Measurements from ENCODE around the gene AFF3.
"Not testable (repeated sequence)": the region's sequence is repeated elsewhere in the genome, so short reads cannot be mapped to it uniquely, and the experiment has no call there.

The AFF3 gene

GRCh38 chr2:99762714-99763113 is 379.7 kb downstream of the AFF3 start:
- no peak for DNase-seq (ENCODE audit: low spot score)

GRCh38 chr2:99757611-99758114 is 384.7 kb downstream of the AFF3 start:
- no peak for DNase-seq (ENCODE audit: low spot score)

GRCh38 chr2:99756059-99756458 is 386.3 kb downstream of the AFF3 start:
- no peak for DNase-seq (ENCODE audit: low spot score)

- no peak for DNase-seq (ENCODE audit: low spot score)
These were observed 388.2 kb downstream of the AFF3 start for GRCh38 chr2:99754210-99754609.

GRCh38 chr2:99753505-99753904 is 388.9 kb downstream of the AFF3 start:
- DNase-seq (ENCODE audit: low spot score): no peak

- DNase-seq (ENCODE audit: low spot score): no peak
These were observed 394.0 kb downstream of the AFF3 start for GRCh38 chr2:99748344-99748743.

- no peak for DNase-seq (ENCODE audit: low spot score)
These were observed 394.5 kb downstream of the AFF3 start for GRCh38 chr2:99747842-99748241.

GRCh38 chr2:99743146-99743545 is 399.2 kb downstream of the AFF3 start:
- no peak for DNase-seq (ENCODE audit: low spot score)

- DNase-seq (ENCODE audit: low spot score): no peak
These were observed 404.9 kb downstream of the AFF3 start for GRCh38 chr2:99737537-99737936.

- DNase-seq (ENCODE audit: low spot score): no peak
These were observed 406.6 kb downstream of the AFF3 start for GRCh38 chr2:99735753-99736152.

GRCh38 chr2:99735314-99735713 is 407.1 kb downstream of the AFF3 start:
- DNase-seq (ENCODE audit: low spot score): not testable (repeated sequence)

- no peak for DNase-seq (ENCODE audit: low spot score)
These were observed 408.2 kb downstream of the AFF3 start for GRCh38 chr2:99734236-99734635.

GRCh38 chr2:99729104-99730025 is 413.0 kb downstream of the AFF3 start:
- no peak for DNase-seq (ENCODE audit: low spot score)

- DNase-seq (ENCODE audit: low spot score): no peak
These were observed 414.2 kb downstream of the AFF3 start for GRCh38 chr2:99728166-99728565.

GRCh38 chr2:99727199-99727598 is 415.2 kb downstream of the AFF3 start:
- no peak for DNase-seq (ENCODE audit: low spot score)

GRCh38 chr2:99726691-99727090 is 415.7 kb downstream of the AFF3 start:
- DNase-seq (ENCODE audit: low spot score): no peak

- DNase-seq (ENCODE audit: low spot score): no peak
These were observed 416.6 kb downstream of the AFF3 start for GRCh38 chr2:99725820-99726219.

GRCh38 chr2:99722476-99722875 is 419.9 kb downstream of the AFF3 start:
- no peak for DNase-seq (ENCODE audit: low spot score)

GRCh38 chr2:99719102-99719501 is 423.3 kb downstream of the AFF3 start:
- no peak for DNase-seq (ENCODE audit: low spot score)

- DNase-seq (ENCODE audit: low spot score): no peak
These were observed 426.4 kb downstream of the AFF3 start for GRCh38 chr2:99715956-99716355.

- no peak for DNase-seq (ENCODE audit: low spot score)
These were observed 428.0 kb downstream of the AFF3 start for GRCh38 chr2:99714349-99714748.

- no peak for DNase-seq (ENCODE audit: low spot score)
These were observed 431.2 kb downstream of the AFF3 start for GRCh38 chr2:99711144-99711543.

GRCh38 chr2:99710721-99711120 is 431.7 kb downstream of the AFF3 start:
- peak; percentile 43 for DNase-seq (ENCODE audit: low spot score)

Data from SK-N-DZ (cell line).